Keratinocyte (primary cell): ENCODE data around the gene SCARB1. TPM values are rescaled to one million over a fixed set of nuclear protein-coding genes. Genes with fewer than 3 reads are reported as not detected.

ENCODE experiments used
- DNase-seq: peaks from one replicate; pipeline ENCODE4 v3.0.0-alpha.2; 2011; ENCODE audit warnings: low read depth, missing footprints, low spot score
- FAIRE-seq: peaks from 2 replicates; lab custom pipeline; 2011; peaks lifted over from hg19 to GRCh38; lab: Jason Lieb, UNC
- H2AFZ ChIP-seq: 2 replicates; pipeline ENCODE4 v1.6.0; 2012; ENCODE audit warnings: low read length, control low read depth, inconsistent platforms; ENCODE audit not compliant: control insufficient read depth
- H3K27ac ChIP-seq: 2 replicates; pipeline ENCODE4 v1.5.1; 2011; ENCODE audit warnings: low read length; ENCODE audit not compliant: control insufficient read depth, insufficient read depth
- H3K27me3 ChIP-seq: 3 replicates; pipeline ENCODE4 v1.6.0; 2011; ENCODE audit warnings: low read length; ENCODE audit not compliant: control insufficient read depth, insufficient read depth; ENCODE audit errors: extremely low read depth
- H3K36me3 ChIP-seq, 2 experiments: 2 replicates in 1 of 2; 3 replicates in 1 of 2; pipeline ENCODE4 v1.5.1; 2011; ENCODE audit warnings: low read length in 2 of 2, mild to moderate bottlenecking in 1 of 2; ENCODE audit not compliant: control insufficient read depth in 2 of 2, insufficient read depth in 2 of 2; ENCODE audit errors: extremely low read depth in 1 of 2
- H3K4me1 ChIP-seq: 3 replicates; pipeline ENCODE4 v1.5.1; 2011; ENCODE audit warnings: low read length; ENCODE audit not compliant: control insufficient read depth, insufficient read depth; ENCODE audit errors: extremely low read depth
- H3K4me2 ChIP-seq: 3 replicates; pipeline ENCODE4 v1.6.0; 2011; ENCODE audit warnings: low read depth, low read length; ENCODE audit not compliant: control insufficient read depth, insufficient read depth; ENCODE audit errors: extremely low read depth
- H3K4me3 ChIP-seq, 3 experiments: fragments of 200-600 bp in 1 of 3; sonication (generic) in 1 of 3; 2 replicates in 2 of 3; 3 replicates in 1 of 3; pipeline ENCODE4 v1.5.1; 2011 to 2016; ENCODE audit warnings: low read length in 3 of 3, mild to moderate bottlenecking in 3 of 3, control low read depth in 2 of 3, inconsistent platforms in 1 of 3, low read depth in 1 of 3, mixed read lengths in 1 of 3, mixed run types in 1 of 3, moderate library complexity in 1 of 3; ENCODE audit not compliant: control insufficient read depth in 2 of 3, insufficient read depth in 2 of 3; ENCODE audit errors: extremely low read depth in 1 of 3
- H3K79me2 ChIP-seq: 2 replicates; pipeline ENCODE4 v1.6.0; 2012; ENCODE audit warnings: low read length; ENCODE audit not compliant: control insufficient read depth, insufficient read depth
- H3K9ac ChIP-seq: 3 replicates; pipeline ENCODE4 v1.6.0; 2011; ENCODE audit warnings: low read length; ENCODE audit not compliant: control insufficient read depth, insufficient read depth; ENCODE audit errors: extremely low read depth
- H3K9me1 ChIP-seq: 3 replicates; pipeline ENCODE4 v1.6.0; 2011; ENCODE audit warnings: low read length; ENCODE audit not compliant: control insufficient read depth, insufficient read depth; ENCODE audit errors: extremely low read depth
- H3K9me3 ChIP-seq: 2 replicates; pipeline ENCODE4 v1.5.1; 2012; ENCODE audit warnings: low read depth, low read length; ENCODE audit not compliant: control insufficient read depth
- H4K20me1 ChIP-seq: 3 replicates; pipeline ENCODE4 v1.6.0; 2011; ENCODE audit warnings: low read length; ENCODE audit not compliant: control insufficient read depth, insufficient read depth; ENCODE audit errors: extremely low read depth
- CTCF ChIP-seq, 3 experiments: IDR thresholded peaks in 1 of 3; conservative IDR thresholded peaks in 1 of 3; optimal IDR thresholded peaks in 1 of 3; 2 replicates in 2 of 3; 3 replicates in 1 of 3; pipeline versions ENCODE3 to v1.5.1; 2011; ENCODE audit warnings: low read length in 3 of 3, mild to moderate bottlenecking in 3 of 3, moderate library complexity in 2 of 3, control low read depth in 1 of 3, inconsistent platforms in 1 of 3; ENCODE audit not compliant: insufficient read depth in 2 of 3; ENCODE audit errors: extremely low read depth in 1 of 3
- EZH2 ChIP-seq: IDR thresholded peaks from one replicate; pipeline ENCODE4 v1.6.1; 2012; ENCODE audit warnings: inconsistent platforms, mild to moderate bottlenecking, low read length, moderate library complexity
- dilution Hi-C: fragments of 300-500 bp; cut with MboI; formaldehyde crosslinking; loops from one replicate; pipeline ENCODE4 v1.7.0; 2020; ENCODE audit warnings: low sequenced_read_pairs; ENCODE audit not compliant: extremely low pct_ligation_motif_present
- polyA plus RNA-seq, 5 experiments: library from polyadenylated mRNA; depleted of rRNA in 3 of 5; stranded (reverse) in 3 of 5; stranded (forward) in 1 of 5; unstranded in 1 of 5; fragments of >200 nt; gene quantifications; 1 replicate in 1 of 5; 2 replicates in 3 of 5; 3 replicates in 1 of 5; pipeline versions ENCODE4 v1.2.1 to v1.2.3, GENCODE V29; 2011 to 2012; ENCODE audit warnings: missing spikeins in 2 of 5, low read depth in 1 of 5, low replicate concordance in 1 of 5

Gene SCARB1
- polyA plus RNA-seq, 1 donor (not counting 4 experiments of a cell fraction or from before 2014, with no cell fraction given), result 40.9 TPM

GRCh38 chr12:124830306-124830705 is 33.4 kb downstream of the SCARB1 start:
- peaks cover 5% of the 10 kb centered on the region for H3K9me3 ChIP-seq
- H3K4me3 ChIP-seq, result no peak overlapping the region
- TF ChIP-seq CTCF (optimal IDR thresholded peaks at IDR 0.05 in 1 of 3, IDR thresholded peaks at IDR 0.05 in 1 of 3, conservative IDR thresholded peaks at IDR 0.05 in 1 of 3; ENCODE audit: extremely low read depth in 1 of 3, insufficient read depth in 2 of 3, low read length in 3 of 3), result no peak
- TF ChIP-seq EZH2, result no peak
- no peak overlapping the region for H3K4me2 ChIP-seq
- dilution Hi-C loops, result no loop called here
- no peaks in the 10 kb centered on the region for H3K9me1 ChIP-seq
- no peak overlapping the region for H2AFZ ChIP-seq
- H3K36me3 ChIP-seq, result peaks cover 0 to 6% of the 10 kb centered on the region in 2 experiments
- FAIRE-seq, result no peak
- H4K20me1 ChIP-seq, result no peaks in the 10 kb centered on the region
- H3K9ac ChIP-seq, result no peak overlapping the region
- H3K27ac ChIP-seq, result no peak overlapping the region
- peaks cover 13% of the 10 kb centered on the region for H3K4me1 ChIP-seq
- H3K79me2 ChIP-seq, result peaks cover 34% of the 10 kb centered on the region
- no peak for DNase-seq
- no peaks in the 10 kb centered on the region for H3K27me3 ChIP-seq

- H3K9me1 ChIP-seq, result no peaks in the 10 kb centered on the region
- peaks cover 5% of the 10 kb centered on the region for H3K9me3 ChIP-seq
- DNase-seq (no peak), FAIRE-seq (no peak)
- H3K27ac ChIP-seq, result peak overlapping the region; percentile 72
- no peak overlapping the region for H3K4me3 ChIP-seq
- peaks cover 0 to 6% of the 10 kb centered on the region in 2 experiments for H3K36me3 ChIP-seq
- H3K4me2 ChIP-seq, result no peak overlapping the region
- no peak overlapping the region for H3K9ac ChIP-seq
- H3K79me2 ChIP-seq, result peaks cover 31% of the 10 kb centered on the region
- dilution Hi-C loops, result no loop called here
- H2AFZ ChIP-seq, result no peak overlapping the region
- TF ChIP-seq CTCF (optimal IDR thresholded peaks at IDR 0.05 in 1 of 3, IDR thresholded peaks at IDR 0.05 in 1 of 3, conservative IDR thresholded peaks at IDR 0.05 in 1 of 3; ENCODE audit: extremely low read depth in 1 of 3, insufficient read depth in 2 of 3, low read length in 3 of 3) (no peak), EZH2 (no peak)
- peaks cover 13% of the 10 kb centered on the region for H3K4me1 ChIP-seq
- H3K27me3 ChIP-seq, result no peaks in the 10 kb centered on the region
- H4K20me1 ChIP-seq, result no peaks in the 10 kb centered on the region
Measured at GRCh38 chr12:124829708-124830304, 33.9 kb downstream of the SCARB1 start.
